ENCODE results near the gene PTCH2.
"Not testable (repeated sequence)": the region's sequence is repeated elsewhere in the genome, so short reads cannot be mapped to it uniquely, and the experiment has no call there.

PTCH2 gene

DNA sequence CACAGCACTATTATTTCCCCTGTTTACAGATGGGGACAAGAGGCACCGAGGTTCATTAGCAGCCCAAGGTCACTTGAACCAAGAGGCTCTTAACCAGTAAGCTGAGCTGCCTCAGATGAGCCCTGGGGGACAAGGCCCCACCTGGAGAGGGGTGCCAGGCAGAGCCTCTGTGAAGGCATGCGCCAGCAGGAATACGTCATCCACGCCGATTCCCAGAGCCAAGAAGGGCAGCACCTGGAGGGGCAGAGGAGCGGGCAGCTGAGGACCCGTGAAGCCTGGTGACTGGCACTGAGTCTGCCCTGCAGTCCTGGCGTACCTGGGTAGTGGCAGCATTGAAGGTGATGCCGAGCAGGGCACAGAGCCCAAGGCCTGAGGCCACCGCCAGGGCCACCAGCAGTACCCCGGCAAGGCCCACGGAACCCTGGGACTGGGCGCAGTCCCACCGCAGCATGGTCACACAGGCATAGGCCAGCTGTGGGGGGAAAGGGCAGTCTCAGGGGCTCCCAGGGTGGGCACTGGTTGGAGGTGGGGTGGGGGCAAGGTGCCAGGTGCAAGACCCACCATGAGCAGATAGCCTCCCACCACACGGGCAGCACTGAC, 14.1 kb downstream of the PTCH2 start:
- Histone ChIP-seq H3K27me3 (ENCODE audit: insufficient read depth, low read depth) (no peaks in the 10 kb centered on the region), H3K4me2 (no peak overlapping the region), H2AFZ (ENCODE audit: low read depth) (no peak overlapping the region), H3K36me3 (ENCODE audit: insufficient read depth) (no peaks in the 10 kb centered on the region), H3K79me2 (ENCODE audit: insufficient read depth, low read depth) (no peaks in the 10 kb centered on the region), H3K4me1 (ENCODE audit: low read depth, poor library complexity, severe bottlenecking) (no peaks in the 10 kb centered on the region), H3K4me3 (IDR thresholded peaks at IDR 0.05; ENCODE audit: insufficient read depth, low read depth, low read length) (no peak overlapping the region), H3K27ac (no peak overlapping the region), H3K9ac (no peak overlapping the region), H4K20me1 (ENCODE audit: insufficient read depth) (no peaks in the 10 kb centered on the region)
- TF ChIP-seq, protein P1, sequence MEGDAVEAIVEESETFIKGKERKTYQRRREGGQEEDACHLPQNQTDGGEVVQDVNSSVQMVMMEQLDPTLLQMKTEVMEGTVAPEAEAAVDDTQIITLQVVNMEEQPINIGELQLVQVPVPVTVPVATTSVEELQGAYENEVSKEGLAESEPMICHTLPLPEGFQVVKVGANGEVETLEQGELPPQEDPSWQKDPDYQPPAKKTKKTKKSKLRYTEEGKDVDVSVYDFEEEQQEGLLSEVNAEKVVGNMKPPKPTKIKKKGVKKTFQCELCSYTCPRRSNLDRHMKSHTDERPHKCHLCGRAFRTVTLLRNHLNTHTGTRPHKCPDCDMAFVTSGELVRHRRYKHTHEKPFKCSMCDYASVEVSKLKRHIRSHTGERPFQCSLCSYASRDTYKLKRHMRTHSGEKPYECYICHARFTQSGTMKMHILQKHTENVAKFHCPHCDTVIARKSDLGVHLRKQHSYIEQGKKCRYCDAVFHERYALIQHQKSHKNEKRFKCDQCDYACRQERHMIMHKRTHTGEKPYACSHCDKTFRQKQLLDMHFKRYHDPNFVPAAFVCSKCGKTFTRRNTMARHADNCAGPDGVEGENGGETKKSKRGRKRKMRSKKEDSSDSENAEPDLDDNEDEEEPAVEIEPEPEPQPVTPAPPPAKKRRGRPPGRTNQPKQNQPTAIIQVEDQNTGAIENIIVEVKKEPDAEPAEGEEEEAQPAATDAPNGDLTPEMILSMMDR (conservative IDR thresholded peaks at IDR 0.05; ENCODE audit: low read depth, low read length): no peak

DNA sequence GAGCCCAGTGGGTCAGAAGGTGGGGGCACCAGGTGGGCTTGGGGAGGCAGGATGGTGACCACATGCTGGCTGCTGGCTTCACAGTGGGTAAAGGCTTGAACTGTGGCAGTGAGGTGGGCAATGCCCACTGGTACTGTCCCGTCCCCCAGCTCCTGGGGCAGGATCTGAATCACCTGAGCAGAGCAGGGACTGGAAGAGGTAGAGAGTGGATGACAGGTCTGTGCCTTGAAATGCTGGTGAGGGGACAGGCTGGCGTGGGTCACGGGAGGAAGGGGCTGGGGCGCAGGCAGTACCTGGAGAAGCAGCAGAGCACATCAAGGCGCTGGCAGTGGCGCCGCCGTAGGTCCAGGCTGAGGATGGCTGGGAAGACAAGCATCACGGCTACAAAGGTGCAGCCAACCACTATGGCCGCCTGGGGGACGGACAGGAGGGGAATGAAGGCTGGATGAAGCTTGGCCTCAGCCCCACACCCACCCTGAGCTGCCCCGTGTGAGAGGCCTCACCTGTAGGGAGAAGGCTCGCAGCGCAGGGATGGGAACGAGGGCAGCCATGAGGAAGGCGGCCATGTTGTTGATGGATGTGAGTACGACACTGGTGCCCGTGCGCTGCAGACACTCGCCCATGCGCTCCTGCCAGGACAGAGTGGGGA, 14.9 kb downstream of the PTCH2 start:
- H3K79me2 ChIP-seq (ENCODE audit: insufficient read depth, low read depth): no peaks in the 10 kb centered on the region
- H3K4me2 ChIP-seq: no peak overlapping the region
- H3K36me3 ChIP-seq (ENCODE audit: insufficient read depth): no peaks in the 10 kb centered on the region
- H3K4me3 ChIP-seq (IDR thresholded peaks at IDR 0.05; ENCODE audit: insufficient read depth, low read depth, low read length): no peak overlapping the region
- TF ChIP-seq, protein P1 (conservative IDR thresholded peaks at IDR 0.05; ENCODE audit: low read depth, low read length): no peak
- H3K27ac ChIP-seq: no peak overlapping the region
- H3K27me3 ChIP-seq (ENCODE audit: insufficient read depth, low read depth): no peaks in the 10 kb centered on the region
- H3K9ac ChIP-seq: no peak overlapping the region
- H4K20me1 ChIP-seq (ENCODE audit: insufficient read depth): no peaks in the 10 kb centered on the region
- H2AFZ ChIP-seq (ENCODE audit: low read depth): no peak overlapping the region
- H3K4me1 ChIP-seq (ENCODE audit: low read depth, poor library complexity, severe bottlenecking): no peaks in the 10 kb centered on the region

DNA sequence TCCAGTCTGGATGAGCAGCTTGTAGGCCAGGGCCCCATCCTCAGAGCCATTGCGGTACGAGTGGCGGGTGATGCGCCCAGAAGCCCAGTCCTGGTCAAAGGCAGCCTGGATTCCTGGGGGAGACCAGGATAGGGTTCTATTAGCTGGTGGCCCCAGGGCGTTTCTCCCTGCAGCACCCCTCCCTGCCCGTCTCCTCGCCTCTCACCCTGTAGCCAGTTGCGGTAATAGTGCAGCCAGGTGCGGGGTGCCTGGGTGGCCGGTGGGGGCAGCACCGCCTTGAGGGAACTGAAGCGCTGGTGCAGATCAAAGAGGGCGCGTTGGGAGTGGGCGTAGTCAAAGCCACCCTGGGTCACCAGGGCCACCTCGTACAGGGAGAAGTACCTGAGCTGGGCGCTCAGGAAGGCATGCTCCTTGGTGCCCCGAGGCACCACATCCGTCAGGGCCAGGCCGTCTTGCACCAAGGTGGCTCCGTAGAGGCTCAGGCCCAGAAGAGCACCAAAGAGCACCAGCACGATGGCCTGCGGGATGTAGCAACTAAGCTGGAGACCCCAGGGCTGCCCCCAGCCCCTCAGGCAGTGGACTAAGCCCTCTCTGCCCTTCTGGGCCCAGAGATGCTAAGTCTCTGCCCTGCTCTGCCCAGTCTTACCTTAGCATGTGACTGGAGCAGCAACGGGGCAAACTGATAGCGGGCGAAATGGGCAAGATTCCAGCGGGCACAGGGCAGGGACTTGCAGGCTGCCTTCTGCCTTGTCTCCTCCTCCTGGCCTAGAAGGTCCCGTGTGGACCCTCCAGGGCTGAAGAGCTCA, 15.7 kb downstream of the PTCH2 start:
- H3K4me2 ChIP-seq: no peak overlapping the region
- no peaks in the 10 kb centered on the region for H3K36me3 ChIP-seq (ENCODE audit: insufficient read depth)
- no peak overlapping the region for H3K4me3 ChIP-seq (IDR thresholded peaks at IDR 0.05; ENCODE audit: insufficient read depth, low read depth, low read length)
- no peaks in the 10 kb centered on the region for H3K79me2 ChIP-seq (ENCODE audit: insufficient read depth, low read depth)
- TF ChIP-seq, protein P1 (conservative IDR thresholded peaks at IDR 0.05; ENCODE audit: low read depth, low read length): no peak
- H3K27ac ChIP-seq: no peak overlapping the region
- H3K4me1 ChIP-seq (ENCODE audit: low read depth, poor library complexity, severe bottlenecking): no peaks in the 10 kb centered on the region
- no peaks in the 10 kb centered on the region for H4K20me1 ChIP-seq (ENCODE audit: insufficient read depth)
- no peak overlapping the region for H3K9ac ChIP-seq
- H2AFZ ChIP-seq (ENCODE audit: low read depth): no peak overlapping the region
- no peaks in the 10 kb centered on the region for H3K27me3 ChIP-seq (ENCODE audit: insufficient read depth, low read depth)

DNA sequence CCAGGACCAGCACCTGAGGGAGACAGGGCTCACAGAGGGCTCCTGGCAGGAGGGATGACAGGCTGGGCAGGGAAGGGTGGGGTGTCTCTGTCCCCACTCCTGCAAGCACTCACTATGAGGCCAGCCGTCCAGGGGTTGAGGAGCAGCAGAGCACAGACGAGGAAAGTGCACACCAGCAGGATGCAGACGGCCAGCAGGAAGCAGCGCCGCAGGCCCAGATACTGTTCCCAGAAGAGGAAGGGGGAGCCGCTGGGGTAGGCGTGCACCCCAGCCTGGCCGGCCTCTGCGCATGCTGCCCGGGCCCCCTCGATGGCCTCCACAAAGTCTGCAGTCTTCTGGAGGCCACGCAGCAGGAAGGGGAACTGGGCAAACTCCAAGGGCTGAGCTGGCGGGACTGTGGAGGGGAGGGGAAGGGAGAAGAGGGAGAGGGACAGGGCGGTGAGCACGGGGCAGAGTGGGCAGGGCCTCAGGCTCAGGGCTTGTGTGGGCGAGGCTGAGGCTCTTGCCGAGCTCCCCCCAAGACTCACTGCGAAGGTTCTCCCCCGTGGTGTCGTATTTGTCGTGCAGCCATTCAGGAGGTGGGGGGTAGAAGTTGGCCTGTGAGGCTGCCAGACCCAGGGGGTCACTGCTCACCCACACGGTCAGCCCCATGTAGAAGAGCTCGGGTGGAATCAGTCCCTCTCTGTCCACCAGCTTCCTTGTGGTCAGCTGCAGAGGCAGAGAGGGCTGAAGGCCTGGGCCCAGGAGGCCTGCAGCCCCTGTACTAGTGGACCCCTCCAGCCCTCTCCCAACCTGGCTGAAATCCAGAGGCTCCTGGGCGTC, 16.5 kb downstream of the PTCH2 start:
- H3K27ac ChIP-seq: no peak overlapping the region
- no peaks in the 10 kb centered on the region for H3K27me3 ChIP-seq (ENCODE audit: insufficient read depth, low read depth)
- H3K9ac ChIP-seq: no peak overlapping the region
- no peaks in the 10 kb centered on the region for H3K79me2 ChIP-seq (ENCODE audit: insufficient read depth, low read depth)
- TF ChIP-seq, protein P1 (conservative IDR thresholded peaks at IDR 0.05; ENCODE audit: low read depth, low read length): no peak
- H3K4me1 ChIP-seq (ENCODE audit: low read depth, poor library complexity, severe bottlenecking): no peaks in the 10 kb centered on the region
- H4K20me1 ChIP-seq (ENCODE audit: insufficient read depth): no peaks in the 10 kb centered on the region
- H2AFZ ChIP-seq (ENCODE audit: low read depth): no peak overlapping the region
- no peaks in the 10 kb centered on the region for H3K36me3 ChIP-seq (ENCODE audit: insufficient read depth)
- H3K4me3 ChIP-seq (IDR thresholded peaks at IDR 0.05; ENCODE audit: insufficient read depth, low read depth, low read length): no peak overlapping the region
- no peak overlapping the region for H3K4me2 ChIP-seq

DNA sequence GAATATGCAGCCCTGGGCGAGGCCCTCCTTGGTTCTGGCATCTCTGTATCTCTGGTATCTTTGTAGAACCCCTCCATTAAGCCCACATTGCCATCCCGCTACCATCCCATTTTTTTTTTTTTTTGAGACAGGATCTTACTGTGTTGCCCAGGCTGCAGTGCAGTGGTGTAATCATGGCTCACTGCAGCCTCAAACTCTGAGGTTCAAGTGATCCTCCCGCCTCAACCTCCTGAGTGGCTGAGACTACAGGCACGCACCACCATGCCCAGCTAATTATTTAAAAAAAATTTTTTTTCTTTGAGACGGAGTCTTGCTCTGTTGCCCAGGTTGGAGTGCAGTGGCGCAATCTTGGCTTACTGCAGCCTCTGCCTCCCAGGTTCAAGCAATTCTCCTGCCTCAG, 18.7 kb downstream of the PTCH2 start:
- H3K4me1 ChIP-seq (ENCODE audit: low read depth, poor library complexity, severe bottlenecking); H3K9ac ChIP-seq; H3K27ac ChIP-seq; H3K79me2 ChIP-seq (ENCODE audit: insufficient read depth, low read depth); H3K27me3 ChIP-seq (ENCODE audit: insufficient read depth, low read depth); H3K36me3 ChIP-seq (ENCODE audit: insufficient read depth); H3K4me2 ChIP-seq; H2AFZ ChIP-seq (ENCODE audit: low read depth); H4K20me1 ChIP-seq (ENCODE audit: insufficient read depth); H3K4me3 ChIP-seq (IDR thresholded peaks at IDR 0.05; ENCODE audit: insufficient read depth, low read depth, low read length): not testable (repeated sequence)
